Body of pancreas (tissue), 4 donors: ENCODE measurements around the gene TGFB1.

Experiments used
- POLR2A ChIP-seq, 3 donors: fragments of 450-650 bp; IDR thresholded peaks; one replicate each; pipeline ENCODE4 v1.6.1; 2016; ENCODE audit warnings: antibody characterized with exemption in 3 of 3, mild to moderate bottlenecking in 2 of 3
- TF ChIP-seq, protein P1 (sequence below), 7 experiments: fragments of 450-650 bp in 4 of 7; fragments of 200-600 bp in 3 of 7; sonication (generic) in 3 of 7; IDR thresholded peaks; one replicate each; pipeline ENCODE4 v1.5.1; 2016 to 2019; ENCODE audit warnings: antibody characterized with exemption in 7 of 7

DNA sequence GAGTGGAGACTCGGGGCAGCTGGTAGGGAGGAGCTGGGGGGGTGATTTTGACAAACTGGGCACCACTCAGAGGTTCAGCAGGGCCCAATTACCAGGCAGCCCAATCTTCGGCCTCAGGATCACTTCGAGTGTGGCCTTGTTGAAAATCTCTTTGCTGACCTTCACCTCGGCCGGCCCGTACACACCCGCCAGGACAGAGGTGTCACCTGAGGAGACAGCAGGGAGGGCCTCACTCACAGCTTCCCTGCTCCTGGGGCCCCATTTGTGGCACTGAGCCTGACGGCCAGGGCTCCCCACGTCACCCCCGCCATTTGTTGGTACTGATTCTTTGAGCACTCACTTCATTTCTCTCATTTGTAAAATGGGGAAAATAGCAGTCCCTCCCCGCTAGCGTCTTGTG lies 39.1 kb upstream of the TGFB1 start:
- TF ChIP-seq, protein P1, sequence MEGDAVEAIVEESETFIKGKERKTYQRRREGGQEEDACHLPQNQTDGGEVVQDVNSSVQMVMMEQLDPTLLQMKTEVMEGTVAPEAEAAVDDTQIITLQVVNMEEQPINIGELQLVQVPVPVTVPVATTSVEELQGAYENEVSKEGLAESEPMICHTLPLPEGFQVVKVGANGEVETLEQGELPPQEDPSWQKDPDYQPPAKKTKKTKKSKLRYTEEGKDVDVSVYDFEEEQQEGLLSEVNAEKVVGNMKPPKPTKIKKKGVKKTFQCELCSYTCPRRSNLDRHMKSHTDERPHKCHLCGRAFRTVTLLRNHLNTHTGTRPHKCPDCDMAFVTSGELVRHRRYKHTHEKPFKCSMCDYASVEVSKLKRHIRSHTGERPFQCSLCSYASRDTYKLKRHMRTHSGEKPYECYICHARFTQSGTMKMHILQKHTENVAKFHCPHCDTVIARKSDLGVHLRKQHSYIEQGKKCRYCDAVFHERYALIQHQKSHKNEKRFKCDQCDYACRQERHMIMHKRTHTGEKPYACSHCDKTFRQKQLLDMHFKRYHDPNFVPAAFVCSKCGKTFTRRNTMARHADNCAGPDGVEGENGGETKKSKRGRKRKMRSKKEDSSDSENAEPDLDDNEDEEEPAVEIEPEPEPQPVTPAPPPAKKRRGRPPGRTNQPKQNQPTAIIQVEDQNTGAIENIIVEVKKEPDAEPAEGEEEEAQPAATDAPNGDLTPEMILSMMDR (IDR thresholded peaks at IDR 0.05) = no peak
- no peak for TF ChIP-seq POLR2A (IDR thresholded peaks at IDR 0.05)
